Thyroid gland (tissue), 4 donors: ENCODE data around the gene TAX1BP3. TPM values are rescaled to one million over a fixed set of nuclear protein-coding genes. Genes with fewer than 3 reads are reported as not detected.

Experiments
- DNase-seq, 2 donors: peaks; one replicate each; pipeline ENCODE4 v3.0.0-alpha.2; 2019
- H3K27ac ChIP-seq, 3 donors: fragments of 200-600 bp; sonication (generic); 1 replicate in 2 of 3; 2 replicates in 1 of 3; pipeline ENCODE4 v1.5.1; 2016 to 2019; ENCODE audit warnings: mild to moderate bottlenecking in 1 of 3, moderate library complexity in 1 of 3
- H3K27me3 ChIP-seq: fragments of 200-600 bp; sonication (generic); one replicate; pipeline ENCODE4 v1.5.1; 2019
- H3K36me3 ChIP-seq, 2 donors: fragments of 200-600 bp; sonication (generic); one replicate each; pipeline ENCODE4 v1.5.1; 2016 to 2019
- H3K4me1 ChIP-seq, 2 donors: fragments of 200-600 bp; sonication (generic); one replicate each; pipeline ENCODE4 v1.5.1; 2017 to 2019
- H3K4me3 ChIP-seq, 3 donors: fragments of 200-600 bp; sonication (generic); replicated peaks in 1 of 3; 1 replicate in 2 of 3; 2 replicates in 1 of 3; pipeline ENCODE4 v1.5.1; 2016; ENCODE audit warnings: mild to moderate bottlenecking in 1 of 3
- H3K9me3 ChIP-seq: fragments of 200-600 bp; sonication (generic); one replicate; pipeline ENCODE4 v1.5.1; 2017
- CTCF ChIP-seq, 6 experiments: fragments of 200-600 bp in 3 of 6; fragments of 450-650 bp in 3 of 6; sonication (generic) in 3 of 6; IDR thresholded peaks; one replicate each; pipeline ENCODE4 v1.5.1; 2016 to 2019; ENCODE audit warnings: antibody characterized with exemption in 6 of 6, mild to moderate bottlenecking in 2 of 6, inconsistent platforms in 1 of 6, moderate library complexity in 1 of 6
- POLR2A ChIP-seq, 2 donors: fragments of 450-650 bp; IDR thresholded peaks; one replicate each; pipeline ENCODE4 v1.6.1; 2017; ENCODE audit warnings: antibody characterized with exemption in 2 of 2, mild to moderate bottlenecking in 2 of 2, moderate library complexity in 1 of 2
- WGBS, 2 donors: methylation state at CpG; one replicate each; pipeline ENCODE4 v1.1.5; 2017; 5-methylcytosine and 5-hydroxymethylcytosine counted together
- intact Hi-C: fragments of 100-400 bp; cut with DNase I; formaldehyde crosslinking; loops from one replicate; pipeline ENCODE4 v1.15.1; 2023
- total RNA-seq, 4 donors: library from RNA; depleted of rRNA; stranded (reverse); fragments of >200 nt; gene quantifications; one replicate each; pipeline ENCODE4 v1.2.3, GENCODE V29; 2016

Gene TAX1BP3
- total RNA-seq, 4 donors from 2014 or later: 62.9 to 151 (median 120) TPM

GRCh38 chr17:3685174-3685573 lies 16.8 kb upstream of the TAX1BP3 start:
- H3K9me3 ChIP-seq: no peaks in the 10 kb centered on the region
- WGBS, 2 donors: 13 to 35% methylated on average over 8 of the region's 13 CpGs
- H3K27ac ChIP-seq: no peak overlapping the region
- no peaks in the 10 kb centered on the region for H3K27me3 ChIP-seq
- DNase-seq: no peak
- H3K36me3 ChIP-seq: no peaks in the 10 kb centered on the region
- intact Hi-C loops: no loop called here
- H3K4me3 ChIP-seq: no peak overlapping the region
- TF ChIP-seq POLR2A (IDR thresholded peaks at IDR 0.05) (no peak), CTCF (IDR thresholded peaks at IDR 0.05) (no peak)
- no peaks in the 10 kb centered on the region for H3K4me1 ChIP-seq

DNA sequence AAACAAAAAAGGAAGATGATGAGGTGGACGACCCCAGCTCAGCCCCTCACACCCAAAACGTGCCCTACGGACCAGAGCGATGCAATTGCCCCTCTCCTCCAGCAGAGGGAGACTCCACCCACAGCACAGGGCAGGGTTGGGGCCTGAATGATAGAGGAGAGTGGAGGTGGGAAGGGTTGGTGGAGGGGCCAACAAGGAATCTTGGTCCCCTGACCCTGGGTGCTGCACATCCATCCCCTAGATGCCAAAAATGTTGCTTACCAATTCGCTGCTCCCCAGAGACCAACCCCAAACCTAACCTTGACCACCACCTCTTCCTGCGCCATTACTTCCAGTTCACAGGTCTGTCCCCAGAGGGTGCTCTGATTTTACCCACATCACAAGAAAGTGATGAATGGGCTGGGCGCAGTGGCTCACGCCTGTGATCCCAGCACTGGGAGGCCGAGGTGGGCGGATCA lies 14.7 kb upstream of the TAX1BP3 start:
- intact Hi-C loops: no loop called here
- Histone ChIP-seq H3K4me1 (no peaks in the 10 kb centered on the region), H3K36me3 (no peaks in the 10 kb centered on the region), H3K27ac (no peak overlapping the region), H3K27me3 (no peaks in the 10 kb centered on the region), H3K9me3 (no peaks in the 10 kb centered on the region), H3K4me3 (no peak overlapping the region)
- peak in 1 of 2 donors; percentile 16 for DNase-seq
- TF ChIP-seq CTCF (IDR thresholded peaks at IDR 0.05): peak; percentile 58 to 90 (median 60)
- TF ChIP-seq POLR2A (IDR thresholded peaks at IDR 0.05): no peak
- WGBS, 2 donors: 25 to 32% methylated on average over 8 to 10 of the region's 10 CpGs

DNA sequence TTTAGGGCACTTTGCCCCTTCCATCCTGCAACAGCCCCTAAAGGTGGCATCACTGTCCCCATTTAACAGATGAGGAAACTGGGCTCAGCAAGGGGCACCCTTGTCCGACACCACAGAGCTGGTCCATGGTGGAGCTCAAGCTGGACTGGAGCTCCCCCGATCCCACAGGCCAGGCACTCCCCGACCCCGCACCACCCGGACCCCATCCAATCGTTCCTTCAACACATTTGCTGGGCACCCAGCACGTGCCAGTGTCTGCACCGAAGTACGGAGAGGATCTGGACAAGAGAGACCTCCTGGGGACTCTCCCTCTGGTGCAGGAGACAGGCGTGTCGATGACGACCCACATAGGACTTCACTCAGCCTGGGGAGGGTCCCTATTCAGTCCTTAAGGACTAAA lies 13.7 kb upstream of the TAX1BP3 start:
- no peak for DNase-seq
- H3K4me1 ChIP-seq: no peaks in the 10 kb centered on the region
- intact Hi-C loops: no loop called here
- H3K4me3 ChIP-seq: no peak overlapping the region
- no peaks in the 10 kb centered on the region for H3K36me3 ChIP-seq
- H3K9me3 ChIP-seq: no peaks in the 10 kb centered on the region
- H3K27ac ChIP-seq: no peak overlapping the region
- H3K27me3 ChIP-seq: no peaks in the 10 kb centered on the region
- TF ChIP-seq CTCF (IDR thresholded peaks at IDR 0.05): no peak
- no peak for TF ChIP-seq POLR2A (IDR thresholded peaks at IDR 0.05)
- WGBS, 2 donors: 86% methylated on average over 12 of the region's 12 CpGs

- H3K4me3 ChIP-seq: no peak overlapping the region
- no peak for TF ChIP-seq POLR2A (IDR thresholded peaks at IDR 0.05)
- no peak for TF ChIP-seq CTCF (IDR thresholded peaks at IDR 0.05)
- DNase-seq: no peak
- H3K36me3 ChIP-seq: no peaks in the 10 kb centered on the region
- H3K4me1 ChIP-seq: no peaks in the 10 kb centered on the region
- no peak overlapping the region for H3K27ac ChIP-seq
- no peaks in the 10 kb centered on the region for H3K27me3 ChIP-seq
- 73 to 77% methylated on average over 10 to 20 of the region's 20 CpGs for WGBS, 2 donors
- intact Hi-C loops: no loop called here
- no peaks in the 10 kb centered on the region for H3K9me3 ChIP-seq
Measured at GRCh38 chr17:3681565-3681964, 13.2 kb upstream of the TAX1BP3 start.

- TF ChIP-seq CTCF (IDR thresholded peaks at IDR 0.05) (no peak), POLR2A (IDR thresholded peaks at IDR 0.05) (no peak)
- H3K36me3 ChIP-seq: no peaks in the 10 kb centered on the region
- no peaks in the 10 kb centered on the region for H3K4me1 ChIP-seq
- H3K27me3 ChIP-seq: no peaks in the 10 kb centered on the region
- intact Hi-C loops: no loop called here
- H3K9me3 ChIP-seq: no peaks in the 10 kb centered on the region
- no peak overlapping the region for H3K4me3 ChIP-seq
- no peak for DNase-seq
- WGBS, 2 donors: 85 to 88% methylated on average over 12 of the region's 12 CpGs
- H3K27ac ChIP-seq: no peak overlapping the region
Measured at GRCh38 chr17:3681057-3681456, 12.7 kb upstream of the TAX1BP3 start.
